AG09319 (cell line): Measurements from ENCODE around the gene TMEM119.
"Not testable (repeated sequence)": the region's sequence is repeated elsewhere in the genome, so short reads cannot be mapped to it uniquely, and the experiment has no call there.

Experiments
- DNase-seq: peaks from one replicate; pipeline ENCODE4 v3.0.0-alpha.2; 2010; ENCODE audit warnings: low read depth; ENCODE audit errors: extremely low read depth
- TF ChIP-seq, protein P1 (sequence below): IDR thresholded peaks from 2 replicates; pipeline ENCODE4 v1.5.1; 2011; ENCODE audit warnings: low read depth, mild to moderate bottlenecking, inconsistent platforms, low read length, moderate library complexity

The TMEM119 gene

DNA sequence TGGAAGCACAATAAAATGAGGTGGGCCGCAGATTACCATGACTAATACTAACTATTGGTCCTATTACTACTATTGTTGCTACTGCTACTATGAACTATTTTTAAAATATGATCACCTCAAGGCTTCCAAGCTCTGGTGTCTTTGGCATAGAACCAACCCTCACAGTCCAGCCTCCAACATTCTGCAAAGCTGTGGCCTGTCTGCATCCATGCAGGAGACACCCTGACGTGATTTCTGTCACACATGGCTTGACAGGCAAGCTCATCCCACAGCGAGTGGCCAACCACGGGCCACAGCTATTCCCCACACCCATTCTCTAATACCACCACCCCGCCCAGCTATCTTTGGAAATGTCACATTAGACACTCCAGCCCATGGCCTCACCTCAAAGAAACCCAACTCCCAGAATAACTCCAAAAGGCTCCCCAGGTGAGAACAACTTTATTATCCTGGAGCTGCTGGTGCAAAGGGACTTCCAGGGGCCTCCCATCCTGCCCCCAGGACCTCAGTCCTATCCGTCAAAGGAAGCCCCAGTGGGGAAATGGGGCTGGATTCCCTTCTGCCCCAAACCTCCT lies 21.1 kb downstream of the TMEM119 start:
- DNase-seq: no peak
- TF ChIP-seq, protein P1, sequence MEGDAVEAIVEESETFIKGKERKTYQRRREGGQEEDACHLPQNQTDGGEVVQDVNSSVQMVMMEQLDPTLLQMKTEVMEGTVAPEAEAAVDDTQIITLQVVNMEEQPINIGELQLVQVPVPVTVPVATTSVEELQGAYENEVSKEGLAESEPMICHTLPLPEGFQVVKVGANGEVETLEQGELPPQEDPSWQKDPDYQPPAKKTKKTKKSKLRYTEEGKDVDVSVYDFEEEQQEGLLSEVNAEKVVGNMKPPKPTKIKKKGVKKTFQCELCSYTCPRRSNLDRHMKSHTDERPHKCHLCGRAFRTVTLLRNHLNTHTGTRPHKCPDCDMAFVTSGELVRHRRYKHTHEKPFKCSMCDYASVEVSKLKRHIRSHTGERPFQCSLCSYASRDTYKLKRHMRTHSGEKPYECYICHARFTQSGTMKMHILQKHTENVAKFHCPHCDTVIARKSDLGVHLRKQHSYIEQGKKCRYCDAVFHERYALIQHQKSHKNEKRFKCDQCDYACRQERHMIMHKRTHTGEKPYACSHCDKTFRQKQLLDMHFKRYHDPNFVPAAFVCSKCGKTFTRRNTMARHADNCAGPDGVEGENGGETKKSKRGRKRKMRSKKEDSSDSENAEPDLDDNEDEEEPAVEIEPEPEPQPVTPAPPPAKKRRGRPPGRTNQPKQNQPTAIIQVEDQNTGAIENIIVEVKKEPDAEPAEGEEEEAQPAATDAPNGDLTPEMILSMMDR: no peak

DNA sequence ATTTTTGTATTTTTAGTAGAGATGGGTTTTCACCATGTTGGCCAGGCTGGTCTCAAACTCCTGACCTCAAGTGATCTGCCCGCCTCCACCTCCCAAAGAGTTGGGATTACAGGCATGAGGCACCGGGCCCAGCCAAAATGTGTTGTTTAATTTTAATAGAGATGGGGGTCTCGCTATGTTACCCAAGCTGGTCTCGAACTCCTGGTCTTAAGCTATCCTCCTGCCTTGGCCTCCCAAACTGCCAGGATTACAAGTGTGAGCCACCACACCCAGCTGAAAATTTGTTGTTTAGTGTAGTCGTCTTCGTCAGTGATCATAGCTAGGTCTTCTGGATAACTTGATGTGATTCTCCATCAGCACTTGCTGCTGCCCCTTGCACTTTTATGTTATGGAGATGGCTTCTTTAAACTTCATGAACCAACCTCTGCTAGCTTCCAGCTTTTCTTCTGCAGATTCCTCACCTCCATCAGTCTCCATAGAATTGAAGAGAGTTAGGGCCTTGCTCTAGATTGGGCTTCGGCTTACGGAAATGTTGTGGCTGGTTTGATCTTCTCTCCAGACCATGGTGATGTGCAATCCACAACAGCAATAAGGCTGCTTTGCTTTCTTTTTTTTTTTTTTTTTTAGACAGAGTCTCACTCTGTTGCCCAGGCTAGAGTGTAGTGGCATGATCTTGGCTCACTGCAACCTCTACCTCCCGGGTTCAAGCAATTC lies 22.5 kb downstream of the TMEM119 start:
- TF ChIP-seq, protein P1: no peak
- DNase-seq: no peak

DNA sequence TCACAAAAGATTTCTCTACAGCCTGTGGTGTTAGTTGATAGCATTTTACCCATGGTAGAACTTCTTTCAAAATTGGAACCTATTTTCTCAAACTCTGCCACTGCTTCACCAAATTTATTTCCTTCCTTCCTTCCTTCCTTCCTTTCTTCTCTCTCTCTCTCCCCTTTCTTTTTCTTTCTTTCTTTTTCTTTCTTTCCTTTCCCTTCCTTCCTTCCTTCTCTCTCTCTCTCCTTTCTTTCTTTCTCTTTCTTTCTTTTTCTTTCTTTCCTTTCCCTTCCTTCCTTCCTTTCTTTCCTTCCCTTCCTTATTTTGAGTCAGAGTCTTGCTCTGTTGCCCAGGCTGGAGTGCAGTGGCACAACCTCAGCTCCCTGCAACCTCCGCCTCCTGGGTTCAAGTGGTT lies 23.6 kb downstream of the TMEM119 start:
- not testable (repeated sequence) for DNase-seq

DNA sequence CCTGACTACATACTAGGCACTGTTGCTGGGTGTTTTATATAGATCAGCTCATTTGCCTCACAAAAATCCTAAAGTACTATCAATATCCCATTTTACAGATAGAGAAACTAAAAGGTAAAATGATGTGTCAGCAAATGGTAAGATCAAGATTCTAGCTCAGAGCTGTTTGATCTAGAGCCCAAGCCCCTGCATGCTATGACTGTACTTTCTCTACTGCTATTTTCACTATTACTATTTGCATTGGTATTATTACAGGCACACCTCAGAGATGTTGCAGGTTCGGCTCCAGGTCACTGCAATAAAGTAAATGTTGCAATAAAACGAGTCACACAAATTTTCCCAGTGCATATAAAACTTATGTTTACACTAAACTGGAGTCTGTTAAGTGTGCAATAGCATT lies 24.6 kb downstream of the TMEM119 start:
- DNase-seq: no peak
- TF ChIP-seq, protein P1: no peak

DNA sequence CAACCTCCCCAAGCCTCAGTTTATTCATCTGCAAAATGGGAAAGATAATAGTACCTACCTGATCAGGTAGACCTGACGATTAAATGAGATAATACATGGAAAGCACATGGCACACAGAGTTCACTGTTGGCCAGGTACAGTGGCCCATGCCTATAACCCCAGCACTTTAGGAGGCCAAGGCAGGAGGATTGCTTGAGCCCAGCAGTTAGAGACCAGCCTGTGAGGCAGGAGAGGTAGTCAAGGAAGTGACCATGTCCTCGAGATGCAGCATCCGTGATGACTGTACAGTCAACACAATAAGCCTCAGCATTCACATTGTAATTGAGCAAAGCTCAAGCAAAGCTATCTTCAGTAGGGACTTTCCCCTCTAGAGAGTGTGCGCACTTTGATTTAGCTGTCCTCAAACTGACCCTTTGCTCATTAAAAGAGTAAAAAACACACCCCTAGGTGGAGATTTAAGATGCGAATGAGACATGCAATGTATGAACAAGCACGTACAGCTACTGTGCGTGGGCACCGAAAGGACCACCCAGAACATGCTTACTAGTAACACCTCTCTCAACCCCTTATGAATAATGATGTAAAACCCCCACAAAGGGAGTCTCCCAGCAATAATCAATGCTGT lies 25.6 kb downstream of the TMEM119 start:
- no peak for DNase-seq
- TF ChIP-seq, protein P1: no peak

DNA sequence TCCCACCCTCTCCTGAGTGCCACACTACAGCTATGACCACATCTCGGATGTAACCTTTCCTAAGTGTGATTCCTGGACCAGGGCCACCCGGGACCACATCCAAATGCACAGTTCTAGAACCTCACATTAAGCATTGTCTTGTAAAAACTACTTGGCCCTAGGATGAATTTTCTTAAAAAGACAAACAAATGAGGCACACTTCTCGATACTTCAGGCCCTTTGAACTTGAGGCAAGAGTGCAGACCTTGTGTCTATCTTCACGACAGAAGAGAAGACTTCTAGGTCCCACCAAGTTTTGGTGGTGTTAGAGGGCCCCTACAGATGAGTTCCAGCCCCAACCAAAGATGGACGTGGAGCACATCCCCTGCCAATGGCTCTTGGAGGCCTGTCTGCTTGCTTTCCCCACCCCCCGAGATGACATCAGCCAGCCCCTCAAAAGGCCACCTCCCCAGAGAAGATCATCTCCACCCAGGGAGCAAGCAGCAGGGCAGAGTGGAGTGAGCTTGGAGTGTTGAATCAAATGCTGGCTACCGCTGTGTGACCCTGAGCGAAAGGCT lies 26.2 kb downstream of the TMEM119 start:
- TF ChIP-seq, protein P1: no peak
- DNase-seq: no peak

DNA sequence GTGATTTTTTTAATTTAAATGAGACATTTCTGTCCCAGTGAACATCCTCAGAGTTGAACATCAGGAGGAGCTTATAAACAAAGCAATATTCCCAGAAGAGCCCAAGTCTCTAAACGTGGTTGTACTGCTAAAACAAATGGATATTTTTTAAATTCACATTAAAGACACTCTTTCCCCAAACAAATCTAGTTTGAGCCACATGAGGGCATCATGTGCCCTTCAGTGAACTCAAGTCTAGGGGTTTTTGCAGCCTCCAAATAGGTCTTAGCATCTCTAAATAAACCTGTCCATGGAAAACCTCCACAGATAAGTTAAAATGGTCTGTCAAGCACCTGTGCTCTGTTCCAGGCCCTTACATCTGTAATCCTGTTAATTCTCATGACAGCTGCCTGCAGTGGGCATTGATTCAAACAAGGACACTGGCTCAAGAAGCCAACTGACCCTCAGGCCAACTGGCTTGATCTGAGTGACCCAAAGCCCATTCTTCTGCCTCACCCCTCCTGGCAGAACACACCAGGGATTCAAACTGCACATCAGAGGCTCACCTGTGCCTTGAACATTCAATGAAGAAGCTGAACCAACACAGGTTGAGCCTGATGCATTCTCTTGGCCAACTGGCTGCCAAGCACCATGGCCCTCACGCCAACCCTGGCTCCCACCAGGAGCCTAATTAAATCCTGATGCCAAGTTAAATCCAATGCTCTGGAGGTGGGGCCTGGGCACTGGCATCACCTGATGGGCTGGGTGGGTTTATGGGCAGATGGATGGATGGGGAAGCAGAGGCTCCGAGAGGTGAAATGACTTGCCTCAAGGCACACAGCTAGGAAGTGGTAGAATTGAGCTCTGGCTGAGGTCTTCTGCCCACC lies 26.9 kb downstream of the TMEM119 start:
- DNase-seq: peak; percentile 40

More for the DNA sequence above, 26.9 kb downstream of the TMEM119 start:
- TF ChIP-seq, protein P1: peak; percentile 58
